AML-193 (cell line): Measurements from ENCODE around the gene WFDC12.

Experiments used
- DNase-seq, 2 experiments: peaks; one replicate each; lab custom pipeline; 2025; lab: John Stamatoyannopoulos, UW

The WFDC12 gene

GRCh38 chr20:45115386-45115774 is 8.9 kb downstream of the WFDC12 start:
- no peak for DNase-seq

GRCh38 chr20:45114465-45115385 is 9.5 kb downstream of the WFDC12 start, which contains the start of gene WFDC5:
WFDC5 (minus strand) TSS chr20:45115174; CDS start chr20:45115083, 91 bp downstream.
- DNase-seq, result no peak

GRCh38 chr20:45113865-45114264 is 10.4 kb downstream of the WFDC12 start:
- DNase-seq, result no peak

- no peak for DNase-seq
Observed at GRCh38 chr20:45112754-45113153, 11.5 kb downstream of the WFDC12 start.

GRCh38 chr20:45111799-45112471 is 12.3 kb downstream of the WFDC12 start:
- peak; percentile 6 to 8 for DNase-seq

- DNase-seq, result no peak
Observed at GRCh38 chr20:45111285-45111684, 13.0 kb downstream of the WFDC12 start.

- no peak for DNase-seq
Observed at GRCh38 chr20:45110301-45110700, 14.0 kb downstream of the WFDC12 start.

GRCh38 chr20:45109634-45110033 is 14.6 kb downstream of the WFDC12 start:
- DNase-seq, result no peak

GRCh38 chr20:45105317-45105716 is 18.9 kb downstream of the WFDC12 start:
- no peak for DNase-seq

GRCh38 chr20:45104786-45105185 is 19.5 kb downstream of the WFDC12 start:
- no peak for DNase-seq

GRCh38 chr20:45103072-45103471 is 21.2 kb downstream of the WFDC12 start:
- DNase-seq, result no peak

GRCh38 chr20:45101333-45101850 is 22.9 kb downstream of the WFDC12 start:
- DNase-seq, result no peak

- no peak for DNase-seq
Observed at GRCh38 chr20:45100563-45101245, 23.6 kb downstream of the WFDC12 start, which contains the start of gene KCNS1. KCNS1 (minus strand) TSS chr20:45101127; CDS start chr20:45099236, 1,891 bp downstream.

GRCh38 chr20:45098103-45098773 is 26.0 kb downstream of the WFDC12 start:
- no peak for DNase-seq

GRCh38 chr20:45097485-45098102 is 26.7 kb downstream of the WFDC12 start:
- no peak for DNase-seq

GRCh38 chr20:45096781-45097180 is 27.5 kb downstream of the WFDC12 start:
- DNase-seq, result no peak

GRCh38 chr20:45095805-45096238 is 28.4 kb downstream of the WFDC12 start:
- DNase-seq, result peak; percentile 50 to 62

- DNase-seq, result no peak
Observed at GRCh38 chr20:45094864-45095574, 29.2 kb downstream of the WFDC12 start.

- no peak for DNase-seq
Observed at GRCh38 chr20:45094201-45094600, 30.1 kb downstream of the WFDC12 start.

- no peak for DNase-seq
Observed at GRCh38 chr20:45092898-45093297, 31.4 kb downstream of the WFDC12 start.
